MM.1S (cell line): Measurements from ENCODE around the gene GRIK3.

ENCODE experiments used
- DNase-seq: peaks from one replicate; pipeline ENCODE4 v3.0.0-alpha.2; 2015
- H2AFZ ChIP-seq: fragments of 300-600 bp; sonication (generic); 2 replicates; pipeline ENCODE4 v1.6.0; 2016; ENCODE audit warnings: antibody characterized with exemption, low read length
- H3F3A ChIP-seq: fragments of 300-600 bp; sonication (generic); 2 replicates; pipeline ENCODE4 v1.6.1; 2016; ENCODE audit warnings: mild to moderate bottlenecking, antibody characterized with exemption, low read length, moderate library complexity, mixed read lengths; ENCODE audit not compliant: insufficient read depth
- H3K27ac ChIP-seq: fragments of 300-600 bp; sonication (generic); 2 replicates; pipeline ENCODE4 v1.5.1; 2016; ENCODE audit warnings: mild to moderate bottlenecking, low read length
- H3K27me3 ChIP-seq: fragments of 300-600 bp; sonication (generic); replicated peaks from 2 replicates; pipeline ENCODE4 v1.6.0; 2016; ENCODE audit warnings: low read length; ENCODE audit not compliant: insufficient read depth
- H3K36me3 ChIP-seq: fragments of 300-600 bp; sonication (generic); replicated peaks from 2 replicates; pipeline ENCODE4 v1.6.1; 2016; ENCODE audit warnings: mild to moderate bottlenecking, low read length, mixed read lengths; ENCODE audit not compliant: insufficient read depth
- H3K4me1 ChIP-seq: fragments of 300-600 bp; sonication (generic); 2 replicates; pipeline ENCODE4 v1.6.1; 2016; ENCODE audit warnings: low read length, mixed read lengths
- H3K4me2 ChIP-seq: fragments of 300-600 bp; sonication (generic); 2 replicates; pipeline ENCODE4 v1.6.0; 2016; ENCODE audit warnings: low read depth, low read length
- H3K4me3 ChIP-seq: fragments of 300-600 bp; sonication (generic); 2 replicates; pipeline ENCODE4 v1.5.1; 2016; ENCODE audit warnings: low read length, mixed read lengths
- H3K79me2 ChIP-seq: fragments of 300-600 bp; sonication (generic); 2 replicates; pipeline ENCODE4 v1.6.1; 2016; ENCODE audit warnings: mixed run types, low read length, mixed read lengths
- H3K9ac ChIP-seq: fragments of 300-600 bp; sonication (generic); 2 replicates; pipeline ENCODE4 v1.6.1; 2016; ENCODE audit warnings: low read length, mixed read lengths
- H3K9me2 ChIP-seq: fragments of 300-600 bp; sonication (generic); replicated peaks from 2 replicates; pipeline ENCODE4 v1.6.1; 2016; ENCODE audit warnings: mild to moderate bottlenecking, low read length, mixed read lengths; ENCODE audit not compliant: insufficient read depth
- H3K9me3 ChIP-seq: fragments of 300-600 bp; sonication (generic); replicated peaks from 2 replicates; pipeline ENCODE4 v1.6.1; 2016; ENCODE audit warnings: mild to moderate bottlenecking, low read length, mixed read lengths; ENCODE audit not compliant: insufficient read depth
- H4K20me1 ChIP-seq: fragments of 300-600 bp; sonication (generic); 2 replicates; pipeline ENCODE4 v1.6.1; 2016; ENCODE audit warnings: mild to moderate bottlenecking, low read length, moderate library complexity, mixed read lengths; ENCODE audit not compliant: insufficient read depth
- CTCF ChIP-seq: fragments of 300-600 bp; sonication (generic); IDR thresholded peaks from 2 replicates; pipeline ENCODE4 v1.5.1; 2016; ENCODE audit warnings: antibody characterized with exemption, low read length, mixed read lengths
- EZH2 ChIP-seq: fragments of 300-600 bp; sonication (generic); optimal IDR thresholded peaks from 2 replicates; pipeline ENCODE3; 2017; ENCODE audit warnings: low read depth, mild to moderate bottlenecking, antibody characterized with exemption, low read length, mixed read lengths
- EZH2phosphoT487 ChIP-seq: fragments of 300-600 bp; sonication (generic); IDR thresholded peaks from 2 replicates; pipeline ENCODE4 v1.6.1; 2018; ENCODE audit warnings: antibody characterized with exemption, low read length

The GRIK3 gene

GRCh38 chr1:36765785-36766300 lies 268.5 kb downstream of the GRIK3 start:
- no peak for DNase-seq

DNA sequence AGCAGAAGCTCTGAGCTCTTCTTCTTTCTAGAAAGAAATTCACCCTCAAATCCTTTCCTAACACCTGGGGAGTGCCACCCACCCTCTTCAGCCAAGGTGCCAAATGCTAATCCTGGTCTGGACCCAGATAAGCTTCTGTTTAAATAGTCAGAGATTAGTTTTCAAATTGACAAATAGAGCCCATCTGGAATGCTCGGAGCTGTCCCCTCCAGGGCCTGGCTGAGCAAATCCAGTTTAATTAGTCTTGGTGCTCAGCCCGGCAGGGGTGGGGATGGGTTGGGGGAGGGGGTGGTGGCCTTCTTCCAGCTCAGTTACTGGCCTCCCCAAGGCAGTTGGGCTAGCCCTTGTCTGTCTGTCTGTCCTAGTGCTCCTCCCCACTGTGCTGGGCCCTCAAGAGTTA lies 269.5 kb downstream of the GRIK3 start:
- H2AFZ ChIP-seq = no peak overlapping the region
- H3K36me3 ChIP-seq = no peaks in the 10 kb centered on the region
- H3K27ac ChIP-seq = no peak overlapping the region
- H3K4me2 ChIP-seq = no peak overlapping the region
- H3K79me2 ChIP-seq = no peaks in the 10 kb centered on the region
- H3K9me2 ChIP-seq = no peaks in the 10 kb centered on the region
- no peak for DNase-seq
- H3K9ac ChIP-seq = no peak overlapping the region
- no peaks in the 10 kb centered on the region for H3K4me1 ChIP-seq
- no peaks in the 10 kb centered on the region for H3F3A ChIP-seq
- no peaks in the 10 kb centered on the region for H3K9me3 ChIP-seq
- H3K27me3 ChIP-seq = peaks cover 69% of the 10 kb centered on the region
- TF ChIP-seq EZH2 (no peak), CTCF (no peak), EZH2phosphoT487 (no peak)
- no peak overlapping the region for H3K4me3 ChIP-seq
- no peaks in the 10 kb centered on the region for H4K20me1 ChIP-seq

More at GRCh38 chr1:36765785-36766300, 268.5 kb downstream of the GRIK3 start:
- Histone ChIP-seq H3K79me2 (no peaks in the 10 kb centered on the region), H3K4me3 (no peak overlapping the region), H3K4me1 (no peaks in the 10 kb centered on the region), H2AFZ (no peak overlapping the region), H3K9me2 (no peaks in the 10 kb centered on the region), H4K20me1 (no peaks in the 10 kb centered on the region), H3K27me3 (peaks cover 71% of the 10 kb centered on the region), H3K9me3 (no peaks in the 10 kb centered on the region), H3K36me3 (no peaks in the 10 kb centered on the region), H3K27ac (no peak overlapping the region), H3K4me2 (no peak overlapping the region), H3K9ac (no peak overlapping the region), H3F3A (no peaks in the 10 kb centered on the region)
- TF ChIP-seq EZH2 = no peak
- TF ChIP-seq CTCF = no peak
- no peak for TF ChIP-seq EZH2phosphoT487

- Histone ChIP-seq H3F3A (no peaks in the 10 kb centered on the region), H3K27ac (no peak overlapping the region)
These were observed 270.5 kb downstream of the GRIK3 start for GRCh38 chr1:36763771-36764170.

More at GRCh38 chr1:36763771-36764170, 270.5 kb downstream of the GRIK3 start:
- no peaks in the 10 kb centered on the region for H4K20me1 ChIP-seq
- DNase-seq = no peak
- no peaks in the 10 kb centered on the region for H3K79me2 ChIP-seq
- H3K36me3 ChIP-seq = no peaks in the 10 kb centered on the region
- H2AFZ ChIP-seq = no peak overlapping the region
- no peak overlapping the region for H3K4me2 ChIP-seq
- no peak overlapping the region for H3K9ac ChIP-seq
- no peak for TF ChIP-seq EZH2
- TF ChIP-seq EZH2phosphoT487 = no peak
- no peak for TF ChIP-seq CTCF
- no peak overlapping the region for H3K4me3 ChIP-seq
- no peaks in the 10 kb centered on the region for H3K9me2 ChIP-seq
- peaks cover 58% of the 10 kb centered on the region for H3K27me3 ChIP-seq
- H3K9me3 ChIP-seq = no peaks in the 10 kb centered on the region
- H3K4me1 ChIP-seq = no peaks in the 10 kb centered on the region
